Natural killer cell treated with Interleukin-12 subunit alpha and Interleukin-12 subunit beta and Interleukin-15 and Interleukin-18, amount 100 ng/mL, for 72 hours (primary cell): ENCODE results near the gene DDTL. TPM values are rescaled to one million over a fixed set of nuclear protein-coding genes. Genes with fewer than 3 reads are reported as not detected.
A peak's percentile ranks its signal among the peaks of the same experiment; 100 is the strongest.
"Not testable (repeated sequence)": the region's sequence is repeated elsewhere in the genome, so short reads cannot be mapped to it uniquely, and the experiment has no call there.

Experiments used
- ATAC-seq, 2 donors: fragments of 150-1000 bp; cut with Tn5 transposase in 1 of 2; sonication (Bioruptor Pico), chemical (Tn5 transposase) in 1 of 2; 2 replicates each; pipeline ENCODE4 v1.10.0; 2021
- DNase-seq: peaks from one replicate; pipeline ENCODE4 v3.0.0; 2022; ENCODE audit warnings: low spot score
- H3K27ac Mint-ChIP-seq, 2 donors: 1 replicate in 1 of 2; 2 replicates in 1 of 2; pipeline ENCODE4 v1.8.0; 2022; ENCODE audit warnings: mixed read lengths in 2 of 2, mild to moderate bottlenecking in 1 of 2, moderate library complexity in 1 of 2
- H3K27me3 Mint-ChIP-seq, 2 donors: 1 replicate in 1 of 2; 2 replicates in 1 of 2; pipeline ENCODE4 v1.8.0; 2022; ENCODE audit warnings: mixed read lengths in 2 of 2
- H3K36me3 Mint-ChIP-seq: one replicate; pipeline ENCODE4 v1.8.0; 2022; ENCODE audit warnings: mixed read lengths
- H3K4me1 Mint-ChIP-seq, 2 donors: 1 replicate in 1 of 2; 2 replicates in 1 of 2; pipeline ENCODE4 v1.8.0; 2022; ENCODE audit warnings: low read depth in 2 of 2, mixed read lengths in 2 of 2, mild to moderate bottlenecking in 1 of 2
- H3K4me3 Mint-ChIP-seq: one replicate; pipeline ENCODE4 v1.8.0; 2022; ENCODE audit warnings: mixed read lengths
- H3K9me3 Mint-ChIP-seq: 2 replicates; pipeline ENCODE4 v1.8.0; 2022; ENCODE audit warnings: mixed read lengths
- total RNA-seq, 2 donors: library from RNA; stranded (reverse); gene quantifications; one replicate each; pipeline ENCODE4 v1.2.3, GENCODE V29; 2022

Gene DDTL
- 1 to 10 TPM in 1 of 2 donors, not detected in 1; 8.0 TPM for total RNA-seq

- DNase-seq, H3K9me3 Mint-ChIP-seq, H3K36me3 Mint-ChIP-seq, H3K27ac Mint-ChIP-seq, H3K27me3 Mint-ChIP-seq, H3K4me3 Mint-ChIP-seq: not testable (repeated sequence)
- peak; percentile 98 to 99 for ATAC-seq
- peaks cover 6 to 20% of the 10 kb centered on the region in 2 donors for H3K4me1 Mint-ChIP-seq
Measured at GRCh38 chr22:23966568-23966967, at the start of gene DDTL. DDTL (plus strand) TSS chr22:23966888; CDS start chr22:23966915, 27 bp downstream.

- not testable (repeated sequence) for H3K27me3 Mint-ChIP-seq, H3K4me3 Mint-ChIP-seq, H3K27ac Mint-ChIP-seq, DNase-seq, ATAC-seq, H3K9me3 Mint-ChIP-seq, H3K36me3 Mint-ChIP-seq
- H3K4me1 Mint-ChIP-seq, result peaks cover 0 to 19% of the 10 kb centered on the region in 2 donors
Measured at GRCh38 chr22:23920267-23920611, 46.4 kb upstream of the DDTL start.

- H3K27me3 Mint-ChIP-seq, H3K9me3 Mint-ChIP-seq, DNase-seq, H3K36me3 Mint-ChIP-seq, H3K4me3 Mint-ChIP-seq, ATAC-seq, H3K27ac Mint-ChIP-seq: not testable (repeated sequence)
- H3K4me1 Mint-ChIP-seq, result peaks cover 0 to 17% of the 10 kb centered on the region in 2 donors
Measured at GRCh38 chr22:23921586-23922201, 45.0 kb upstream of the DDTL start.

- Mint-ChIP-seq H3K27me3 (no peaks in the 10 kb centered on the region), H3K4me1 (peaks cover 0 to 18% of the 10 kb centered on the region in 2 donors), H3K27ac (peak overlapping the region in 1 of 2 donors; percentile 57), H3K9me3 (no peaks in the 10 kb centered on the region), H3K36me3 (peaks cover 8% of the 10 kb centered on the region), H3K4me3 (no peak overlapping the region)
- ATAC-seq (no peak), DNase-seq (no peak)
Measured at GRCh38 chr22:23922921-23923320, 43.8 kb upstream of the DDTL start.

- no peak overlapping the region for H3K27ac Mint-ChIP-seq
- H3K27me3 Mint-ChIP-seq, result peaks cover 0 to 9% of the 10 kb centered on the region in 2 donors
- H3K4me3 Mint-ChIP-seq, result no peak overlapping the region
- peaks cover 0 to 25% of the 10 kb centered on the region in 2 donors for H3K4me1 Mint-ChIP-seq
- ATAC-seq, result no peak
- H3K9me3 Mint-ChIP-seq, result no peaks in the 10 kb centered on the region
- no peak for DNase-seq
- H3K36me3 Mint-ChIP-seq, result peaks cover 8% of the 10 kb centered on the region
Measured at GRCh38 chr22:23925020-23925606, 41.6 kb upstream of the DDTL start.

- Mint-ChIP-seq H3K27ac (no peak overlapping the region), H3K9me3 (peaks cover 6% of the 10 kb centered on the region), H3K4me1 (peaks cover 0 to 30% of the 10 kb centered on the region in 2 donors), H3K4me3 (no peak overlapping the region), H3K27me3 (peaks cover 0 to 16% of the 10 kb centered on the region in 2 donors), H3K36me3 (peaks cover 14% of the 10 kb centered on the region)
- DNase-seq, result no peak
- ATAC-seq, result no peak
Measured at GRCh38 chr22:23926561-23926960, 40.1 kb upstream of the DDTL start.

- Mint-ChIP-seq H3K27ac (no peak overlapping the region), H3K4me3 (no peak overlapping the region), H3K4me1 (no peaks in the 10 kb centered on the region), H3K36me3 (no peaks in the 10 kb centered on the region), H3K9me3 (no peaks in the 10 kb centered on the region), H3K27me3 (no peaks in the 10 kb centered on the region)
- ATAC-seq (no peak), DNase-seq (no peak)
Measured at GRCh38 chr22:23938328-23939016, 28.2 kb upstream of the DDTL start.

GRCh38 chr22:23939017-23939357, 27.7 kb upstream of the DDTL start:
- Mint-ChIP-seq H3K27me3 (no peaks in the 10 kb centered on the region), H3K4me3 (no peak overlapping the region), H3K36me3 (no peaks in the 10 kb centered on the region), H3K9me3 (no peaks in the 10 kb centered on the region), H3K4me1 (no peaks in the 10 kb centered on the region), H3K27ac (no peak overlapping the region)
- DNase-seq (no peak), ATAC-seq (peak in 1 of 2 donors; percentile 25)

- not testable (repeated sequence) for H3K36me3 Mint-ChIP-seq, H3K27me3 Mint-ChIP-seq, H3K4me3 Mint-ChIP-seq
Measured at GRCh38 chr22:23940166-23940565, 26.5 kb upstream of the DDTL start.

GRCh38 chr22:23947391-23947790, 19.3 kb upstream of the DDTL start:
- not testable (repeated sequence) for H3K27me3 Mint-ChIP-seq, DNase-seq, H3K4me3 Mint-ChIP-seq, H3K4me1 Mint-ChIP-seq, H3K9me3 Mint-ChIP-seq, H3K36me3 Mint-ChIP-seq, H3K27ac Mint-ChIP-seq, ATAC-seq

More at GRCh38 chr22:23940166-23940565, 26.5 kb upstream of the DDTL start:
- not testable (repeated sequence) for ATAC-seq, H3K27ac Mint-ChIP-seq, H3K9me3 Mint-ChIP-seq, DNase-seq, H3K4me1 Mint-ChIP-seq

GRCh38 chr22:23949764-23950163, 16.9 kb upstream of the DDTL start:
- H3K4me1 Mint-ChIP-seq, H3K9me3 Mint-ChIP-seq: not testable (repeated sequence)

GRCh38 chr22:23951383-23951782, 15.3 kb upstream of the DDTL start:
- peak in 1 of 2 donors; percentile 40 for ATAC-seq
- not testable (repeated sequence) for H3K4me1 Mint-ChIP-seq, H3K4me3 Mint-ChIP-seq

More at GRCh38 chr22:23949764-23950163, 16.9 kb upstream of the DDTL start:
- H3K27ac Mint-ChIP-seq, H3K36me3 Mint-ChIP-seq, H3K27me3 Mint-ChIP-seq, DNase-seq, H3K4me3 Mint-ChIP-seq: not testable (repeated sequence)
- peak in 1 of 2 donors; percentile 32 for ATAC-seq

GRCh38 chr22:23952794-23953405, 13.8 kb upstream of the DDTL start:
- not testable (repeated sequence) for H3K4me3 Mint-ChIP-seq, H3K9me3 Mint-ChIP-seq, H3K27me3 Mint-ChIP-seq, H3K4me1 Mint-ChIP-seq, H3K27ac Mint-ChIP-seq, H3K36me3 Mint-ChIP-seq, DNase-seq
- ATAC-seq, result peak in 1 of 2 donors; percentile 56

More at GRCh38 chr22:23951383-23951782, 15.3 kb upstream of the DDTL start:
- DNase-seq, H3K27me3 Mint-ChIP-seq, H3K27ac Mint-ChIP-seq, H3K36me3 Mint-ChIP-seq, H3K9me3 Mint-ChIP-seq: not testable (repeated sequence)

- not testable (repeated sequence) for H3K27ac Mint-ChIP-seq, ATAC-seq, H3K4me3 Mint-ChIP-seq, DNase-seq, H3K9me3 Mint-ChIP-seq, H3K27me3 Mint-ChIP-seq, H3K4me1 Mint-ChIP-seq, H3K36me3 Mint-ChIP-seq
Measured at GRCh38 chr22:23953485-23953884, 13.2 kb upstream of the DDTL start.
